COLO668 (cell line): Measurements from ENCODE around the gene NKIRAS1.
"Not testable (repeated sequence)": the region's sequence is repeated elsewhere in the genome, so short reads cannot be mapped to it uniquely, and the experiment has no call there.

Source experiments
- DNase-seq: peaks from one replicate; lab custom pipeline; 2025; ENCODE audit not compliant: unreplicated experiment; lab: John Stamatoyannopoulos, UW

The NKIRAS1 gene

GRCh38 chr3:23940775-23941174, 24.0 kb upstream of the NKIRAS1 start:
- no peak for DNase-seq

GRCh38 chr3:23938688-23939087, 21.9 kb upstream of the NKIRAS1 start:
- no peak for DNase-seq

- DNase-seq, result no peak
These were observed 20.5 kb upstream of the NKIRAS1 start for GRCh38 chr3:23937296-23937695.

GRCh38 chr3:23934253-23934652, 17.5 kb upstream of the NKIRAS1 start:
- DNase-seq, result no peak

GRCh38 chr3:23932571-23932970, 15.8 kb upstream of the NKIRAS1 start:
- DNase-seq, result no peak

GRCh38 chr3:23931597-23931996, 14.8 kb upstream of the NKIRAS1 start:
- DNase-seq, result no peak

GRCh38 chr3:23928524-23928923, 11.7 kb upstream of the NKIRAS1 start:
- no peak for DNase-seq

- DNase-seq, result no peak
These were observed 9.9 kb upstream of the NKIRAS1 start for GRCh38 chr3:23926736-23927135.

GRCh38 chr3:23926246-23926645, 9.5 kb upstream of the NKIRAS1 start:
- DNase-seq, result no peak

- no peak for DNase-seq
These were observed 7.0 kb upstream of the NKIRAS1 start for GRCh38 chr3:23923786-23924185.

- DNase-seq, result no peak
These were observed 4.3 kb upstream of the NKIRAS1 start for GRCh38 chr3:23921052-23921511.

- no peak for DNase-seq
These were observed 3.4 kb upstream of the NKIRAS1 start for GRCh38 chr3:23920151-23920655.

- no peak for DNase-seq
These were observed 2.8 kb upstream of the NKIRAS1 start for GRCh38 chr3:23919628-23920027.

GRCh38 chr3:23918331-23918730, 1.5 kb upstream of the NKIRAS1 start:
- DNase-seq, result not testable (repeated sequence)

GRCh38 chr3:23917679-23918303, 1.0 kb upstream of the NKIRAS1 start:
- DNase-seq, result not testable (repeated sequence)

- DNase-seq, result peak; percentile 62
These were observed 471 bp downstream of the NKIRAS1 start for GRCh38 chr3:23916152-23916885.

GRCh38 chr3:23915537-23916108, 1.2 kb downstream of the NKIRAS1 start:
- DNase-seq, result no peak

GRCh38 chr3:23913873-23914743, 2.7 kb downstream of the NKIRAS1 start:
- no peak for DNase-seq

GRCh38 chr3:23913182-23913581, 3.6 kb downstream of the NKIRAS1 start:
- no peak for DNase-seq

- DNase-seq, result not testable (repeated sequence)
These were observed 4.5 kb downstream of the NKIRAS1 start for GRCh38 chr3:23912335-23912734.

- DNase-seq, result no peak
These were observed 5.4 kb downstream of the NKIRAS1 start for GRCh38 chr3:23911397-23911796.
